ENCODE results near the gene SIGLEC11. TPM values are rescaled to one million over a fixed set of nuclear protein-coding genes. Genes with fewer than 3 reads are reported as not detected.

SIGLEC11 gene
- total RNA-seq, 1 experiment from 2014 or later: not detected

- Histone ChIP-seq H3K36me3 (ENCODE audit: low read depth, low read length) (no peaks in the 10 kb centered on the region), H3K27ac (ENCODE audit: low read length) (no peak overlapping the region), H2AFZ (ENCODE audit: low read length) (no peak overlapping the region), H3F3A (ENCODE audit: low read length, unreplicated experiment) (no peaks in the 10 kb centered on the region), H3K4me3 (ENCODE audit: low read length) (no peak overlapping the region), H3K27me3 (ENCODE audit: low read length) (peaks cover 20% of the 10 kb centered on the region; the same call in 1 of the 2 replicates), H3K9ac (ENCODE audit: low read length) (no peak overlapping the region), H3K79me2 (ENCODE audit: low read length) (no peaks in the 10 kb centered on the region), H3K9me3 (ENCODE audit: low read length) (no peaks in the 10 kb centered on the region), H3K4me2 (ENCODE audit: low read length) (no peak overlapping the region), H4K20me1 (ENCODE audit: low read length) (no peaks in the 10 kb centered on the region), H3K4me1 (ENCODE audit: insufficient read depth, low read length) (no peaks in the 10 kb centered on the region), H3K9me2 (replicated peaks; ENCODE audit: low read length) (no peaks in the 10 kb centered on the region)
- ChIA-PET CTCF (interaction anchor here (0.7 kb wide), 1 partner anchor 213 kb away, joined by 3 read pairs; no protein-coding TSS in a partner anchor), POLR2A (ENCODE audit: unreplicated experiment) (interaction anchor here (0.6 kb wide), 1 partner anchor 21 kb away, joined by 3 read pairs; no protein-coding TSS in a partner anchor)
- no TSS peak for BruUV-seq (replicated peaks)
- intact Hi-C loops (cut with micrococcal nuclease): no loop called here
- TF ChIP-seq, protein P1, sequence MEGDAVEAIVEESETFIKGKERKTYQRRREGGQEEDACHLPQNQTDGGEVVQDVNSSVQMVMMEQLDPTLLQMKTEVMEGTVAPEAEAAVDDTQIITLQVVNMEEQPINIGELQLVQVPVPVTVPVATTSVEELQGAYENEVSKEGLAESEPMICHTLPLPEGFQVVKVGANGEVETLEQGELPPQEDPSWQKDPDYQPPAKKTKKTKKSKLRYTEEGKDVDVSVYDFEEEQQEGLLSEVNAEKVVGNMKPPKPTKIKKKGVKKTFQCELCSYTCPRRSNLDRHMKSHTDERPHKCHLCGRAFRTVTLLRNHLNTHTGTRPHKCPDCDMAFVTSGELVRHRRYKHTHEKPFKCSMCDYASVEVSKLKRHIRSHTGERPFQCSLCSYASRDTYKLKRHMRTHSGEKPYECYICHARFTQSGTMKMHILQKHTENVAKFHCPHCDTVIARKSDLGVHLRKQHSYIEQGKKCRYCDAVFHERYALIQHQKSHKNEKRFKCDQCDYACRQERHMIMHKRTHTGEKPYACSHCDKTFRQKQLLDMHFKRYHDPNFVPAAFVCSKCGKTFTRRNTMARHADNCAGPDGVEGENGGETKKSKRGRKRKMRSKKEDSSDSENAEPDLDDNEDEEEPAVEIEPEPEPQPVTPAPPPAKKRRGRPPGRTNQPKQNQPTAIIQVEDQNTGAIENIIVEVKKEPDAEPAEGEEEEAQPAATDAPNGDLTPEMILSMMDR (conservative IDR thresholded peaks at IDR 0.05; ENCODE audit: low read depth, low read length): no peak
- TF ChIP-seq EZH2phosphoT487 (IDR thresholded peaks at IDR 0.05; ENCODE audit: borderline replicate concordance, low read length): no peak
- no peak for TF ChIP-seq EZH2 (IDR thresholded peaks at IDR 0.05; ENCODE audit: low read length, unreplicated experiment)
- DNase-seq (no peak), ATAC-seq (no peak)
These were observed 9.9 kb downstream of the SIGLEC11 start for GRCh38 chr19:49950956-49951526.

DNA sequence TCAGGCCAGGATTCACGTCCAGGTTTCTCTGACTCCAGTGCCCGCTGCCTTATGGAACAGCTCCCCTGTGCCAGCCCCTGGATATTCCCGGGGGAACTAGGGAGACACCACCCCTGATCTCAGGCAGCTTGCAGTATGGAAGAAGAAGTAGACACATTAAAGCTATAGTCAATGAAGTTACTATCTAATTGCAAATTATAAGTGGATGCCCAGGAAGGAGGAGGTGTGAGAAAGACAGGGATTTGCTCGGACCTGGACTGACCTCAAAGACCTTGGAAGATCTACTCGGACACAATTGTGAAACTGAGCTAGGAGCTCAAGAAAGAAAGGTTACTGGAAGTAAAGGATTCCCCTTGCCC lies 10.4 kb downstream of the SIGLEC11 start:
- TF ChIP-seq, protein P1 (conservative IDR thresholded peaks at IDR 0.05; ENCODE audit: low read depth, low read length): no peak
- TF ChIP-seq EZH2 (IDR thresholded peaks at IDR 0.05; ENCODE audit: low read length, unreplicated experiment): no peak
- TF ChIP-seq EZH2phosphoT487 (IDR thresholded peaks at IDR 0.05; ENCODE audit: borderline replicate concordance, low read length): no peak

More for the DNA sequence above, 10.4 kb downstream of the SIGLEC11 start:
- Histone ChIP-seq H3K9me2 (replicated peaks; ENCODE audit: low read length) (no peaks in the 10 kb centered on the region), H3K36me3 (ENCODE audit: low read depth, low read length) (no peaks in the 10 kb centered on the region), H3K9me3 (ENCODE audit: low read length) (no peaks in the 10 kb centered on the region), H3K4me2 (ENCODE audit: low read length) (no peak overlapping the region), H3F3A (ENCODE audit: low read length, unreplicated experiment) (no peaks in the 10 kb centered on the region), H3K27me3 (ENCODE audit: low read length) (peaks cover 20% of the 10 kb centered on the region; the same call in 1 of the 2 replicates), H4K20me1 (ENCODE audit: low read length) (no peaks in the 10 kb centered on the region), H3K4me1 (ENCODE audit: insufficient read depth, low read length) (no peaks in the 10 kb centered on the region), H3K9ac (ENCODE audit: low read length) (no peak overlapping the region), H2AFZ (ENCODE audit: low read length) (no peak overlapping the region), H3K79me2 (ENCODE audit: low read length) (no peaks in the 10 kb centered on the region), H3K27ac (ENCODE audit: low read length) (no peak overlapping the region), H3K4me3 (ENCODE audit: low read length) (no peak overlapping the region)
- intact Hi-C loops (cut with micrococcal nuclease): no loop called here
- POLR2A ChIA-PET (ENCODE audit: unreplicated experiment): interaction anchor here (0.6 kb wide), 1 partner anchor 20 kb away, joined by 3 read pairs; no protein-coding TSS in a partner anchor
- CTCF ChIA-PET: no interaction called here
- ATAC-seq (no peak), DNase-seq (no peak)
- no TSS peak for BruUV-seq (replicated peaks)

All from PC-3 (cell line).